Trophoblast cell (in vitro differentiated cells and primary cell): Measurements from ENCODE around the gene SAT1.

Experiments used
- DNase-seq, 2 donors: peaks; one replicate each; pipeline ENCODE4 v3.0.0-alpha.2; 2016
- H2AFZ ChIP-seq: 2 replicates; pipeline ENCODE4 v1.6.1; 2013; ENCODE audit warnings: low read length, moderate library complexity, mild to moderate bottlenecking; ENCODE audit not compliant: insufficient read depth, poor library complexity
- H2AK5ac ChIP-seq: 2 replicates; pipeline ENCODE4 v1.6.1; 2013; ENCODE audit warnings: mild to moderate bottlenecking, low read length
- H2BK120ac ChIP-seq: 2 replicates; pipeline ENCODE4 v1.6.1; 2013; ENCODE audit warnings: low read length, mild to moderate bottlenecking, moderate library complexity; ENCODE audit not compliant: insufficient read depth, poor library complexity
- H2BK12ac ChIP-seq: 2 replicates; pipeline ENCODE4 v1.6.1; 2013; ENCODE audit warnings: mild to moderate bottlenecking, low read length, moderate library complexity
- H2BK5ac ChIP-seq: 2 replicates; pipeline ENCODE4 v1.6.1; 2013; ENCODE audit warnings: low read length, low read depth, moderate library complexity, mild to moderate bottlenecking; ENCODE audit not compliant: poor library complexity
- H3K14ac ChIP-seq: 2 replicates; pipeline ENCODE4 v1.6.1; 2013; ENCODE audit warnings: mild to moderate bottlenecking, low read length
- H3K18ac ChIP-seq: 2 replicates; pipeline ENCODE4 v1.6.1; 2013; ENCODE audit warnings: mild to moderate bottlenecking, low read length
- H3K23ac ChIP-seq: 2 replicates; pipeline ENCODE4 v1.6.1; 2013; ENCODE audit warnings: low read length
- H3K27ac ChIP-seq: 2 replicates; pipeline ENCODE4 v1.5.1; 2013; ENCODE audit warnings: low read depth, mild to moderate bottlenecking, inconsistent platforms, low read length, moderate library complexity
- H3K27me3 ChIP-seq: 2 replicates; pipeline ENCODE4 v1.6.1; 2013; ENCODE audit warnings: inconsistent platforms, mild to moderate bottlenecking, low read length, moderate library complexity; ENCODE audit not compliant: insufficient read depth
- H3K36me3 ChIP-seq, 2 experiments: 1 replicate in 1 of 2; 2 replicates in 1 of 2; pipeline ENCODE4 v1.6.1; 2013; ENCODE audit warnings: low read length in 2 of 2, mild to moderate bottlenecking in 2 of 2, moderate library complexity in 1 of 2; ENCODE audit not compliant: insufficient read depth in 2 of 2, control insufficient read depth in 1 of 2
- H3K4ac ChIP-seq: 2 replicates; pipeline ENCODE4 v1.6.1; 2013; ENCODE audit warnings: low read depth, mild to moderate bottlenecking, low read length, moderate library complexity
- H3K4me1 ChIP-seq, 2 experiments: 1 replicate in 1 of 2; 2 replicates in 1 of 2; pipeline ENCODE4 v1.6.1; 2013; ENCODE audit warnings: low read length in 2 of 2, mild to moderate bottlenecking in 2 of 2, moderate library complexity in 1 of 2; ENCODE audit not compliant: insufficient read depth in 2 of 2, control insufficient read depth in 1 of 2
- H3K4me2 ChIP-seq: 2 replicates; pipeline ENCODE4 v1.6.1; 2013; ENCODE audit warnings: inconsistent platforms, mild to moderate bottlenecking, low read length, moderate library complexity
- H3K4me3 ChIP-seq: 2 replicates; pipeline ENCODE4 v1.5.1; 2013; ENCODE audit warnings: mild to moderate bottlenecking, low read depth, low read length, inconsistent platforms
- H3K79me1 ChIP-seq: one replicate; pipeline ENCODE4 v1.6.1; 2013; ENCODE audit warnings: low read length
- H3K79me2 ChIP-seq: 2 replicates; pipeline ENCODE4 v1.6.1; 2013; ENCODE audit warnings: low read length, mild to moderate bottlenecking; ENCODE audit not compliant: control insufficient read depth, insufficient read depth, poor library complexity
- H3K9ac ChIP-seq: 2 replicates; pipeline ENCODE4 v1.6.1; 2013; ENCODE audit warnings: mild to moderate bottlenecking, low read length
- H3K9me3 ChIP-seq: 2 replicates; pipeline ENCODE4 v1.6.1; 2013; ENCODE audit warnings: low read depth, mild to moderate bottlenecking, control low read depth, inconsistent platforms, low read length; ENCODE audit not compliant: insufficient read depth
- H4K12ac ChIP-seq: 2 replicates; pipeline ENCODE4 v1.6.1; 2013; ENCODE audit warnings: low read depth, mild to moderate bottlenecking, low read length, moderate library complexity
- H4K8ac ChIP-seq: 2 replicates; pipeline ENCODE4 v1.6.1; 2013; ENCODE audit warnings: low read depth, mild to moderate bottlenecking, low read length, moderate library complexity
- H4K91ac ChIP-seq: one replicate; pipeline ENCODE4 v1.6.1; 2013; ENCODE audit warnings: low read depth, mild to moderate bottlenecking, low read length, moderate library complexity
- WGBS: extraction: QIAGEN DNeasy Blood & Tissue Kit; methylation state at CpG from one replicate; pipeline ENCODE4 v1.1.7; 2013; ENCODE audit warnings: missing lambda C conversion rate; ENCODE audit not compliant: insufficient read length, insufficient coverage; ENCODE audit errors: extremely low coverage; 5-methylcytosine and 5-hydroxymethylcytosine counted together

The SAT1 gene

DNA sequence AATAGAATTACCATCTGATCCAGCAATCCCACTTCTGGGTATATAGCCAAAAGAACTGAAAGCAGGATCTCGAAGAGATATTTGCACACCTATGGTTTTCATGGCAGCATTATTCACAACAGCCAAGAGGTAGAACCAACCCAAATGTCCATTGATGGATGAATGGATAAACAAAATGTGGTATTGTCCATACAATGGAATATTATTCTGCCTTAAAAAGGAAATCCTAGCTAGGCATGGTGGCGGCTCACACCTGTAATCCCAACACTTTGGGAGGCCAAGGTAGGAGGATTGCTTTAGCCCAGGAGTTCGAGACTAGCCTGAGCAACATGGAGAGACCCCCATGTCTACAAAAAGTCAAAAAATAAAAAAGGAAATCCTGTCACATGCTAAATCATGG, 27.3 kb downstream of the SAT1 start:
- Histone ChIP-seq H3K27ac (no peak overlapping the region), H4K91ac (no peak overlapping the region), H2AK5ac (no peak overlapping the region), H3K9ac (no peak overlapping the region), H2BK5ac (no peak overlapping the region), H3K18ac (no peak overlapping the region), H2AFZ (no peak overlapping the region), H3K79me1 (no peaks in the 10 kb centered on the region), H3K23ac (no peak overlapping the region), H3K79me2 (no peaks in the 10 kb centered on the region), H4K8ac (no peak overlapping the region), H3K36me3 (no peaks in the 10 kb centered on the region), H2BK12ac (no peak overlapping the region), H2BK120ac (no peak overlapping the region), H3K27me3 (no peaks in the 10 kb centered on the region), H3K4me1 (no peaks in the 10 kb centered on the region), H3K9me3 (no peaks in the 10 kb centered on the region), H3K4ac (no peak overlapping the region), H3K4me3 (no peak overlapping the region), H4K12ac (no peak overlapping the region), H3K4me2 (no peak overlapping the region), H3K14ac (no peak overlapping the region)
- no peak for DNase-seq
- no CpG with 5 or more reads among the region's 3 CpGs for WGBS

DNA sequence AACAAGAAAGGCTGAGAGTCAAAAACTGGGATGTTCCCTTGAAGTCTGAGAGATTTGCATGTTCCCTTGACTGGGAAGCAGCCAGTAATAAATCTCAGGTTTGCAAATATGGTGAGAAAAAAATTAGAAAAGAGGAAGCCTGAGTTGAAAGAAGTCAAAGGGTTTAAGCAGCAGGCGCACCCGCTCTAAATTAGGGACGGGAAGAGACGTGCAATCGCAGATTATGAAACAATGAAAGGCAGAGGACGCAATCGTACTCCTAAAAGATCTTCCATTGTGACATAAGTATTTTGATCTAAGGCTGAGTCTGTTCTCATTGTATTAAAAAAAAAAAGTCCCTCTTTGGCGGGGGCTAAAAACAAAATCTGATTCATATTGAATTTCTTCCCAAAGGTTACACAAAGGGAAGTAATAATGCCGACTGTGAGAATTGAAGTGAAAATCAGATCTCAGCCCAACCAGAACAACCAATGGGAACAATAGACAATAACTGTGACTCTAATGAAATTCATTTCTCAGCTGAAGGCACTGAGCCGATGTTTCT, 28.2 kb downstream of the SAT1 start:
- H3K27me3 ChIP-seq: no peaks in the 10 kb centered on the region
- no peaks in the 10 kb centered on the region for H3K79me2 ChIP-seq
- no peak overlapping the region for H4K8ac ChIP-seq
- no peak overlapping the region for H3K18ac ChIP-seq
- no peak overlapping the region for H2BK12ac ChIP-seq
- no peaks in the 10 kb centered on the region for H3K36me3 ChIP-seq
- H2BK120ac ChIP-seq: no peak overlapping the region
- H4K91ac ChIP-seq: no peak overlapping the region
- H3K4me3 ChIP-seq: no peak overlapping the region
- no peak overlapping the region for H2BK5ac ChIP-seq
- H2AK5ac ChIP-seq: no peak overlapping the region
- no peak overlapping the region for H3K23ac ChIP-seq
- no peaks in the 10 kb centered on the region for H3K9me3 ChIP-seq
- no peak overlapping the region for H3K4ac ChIP-seq
- H3K27ac ChIP-seq: no peak overlapping the region
- no peak overlapping the region for H3K14ac ChIP-seq
- H3K4me1 ChIP-seq: no peaks in the 10 kb centered on the region
- no peak overlapping the region for H4K12ac ChIP-seq
- no peak overlapping the region for H3K4me2 ChIP-seq
- no peak overlapping the region for H3K9ac ChIP-seq
- no peaks in the 10 kb centered on the region for H3K79me1 ChIP-seq
- WGBS: no CpG with 5 or more reads among the region's 10 CpGs
- DNase-seq: peak in 1 of 2 donors; percentile 50
- H2AFZ ChIP-seq: no peak overlapping the region

DNA sequence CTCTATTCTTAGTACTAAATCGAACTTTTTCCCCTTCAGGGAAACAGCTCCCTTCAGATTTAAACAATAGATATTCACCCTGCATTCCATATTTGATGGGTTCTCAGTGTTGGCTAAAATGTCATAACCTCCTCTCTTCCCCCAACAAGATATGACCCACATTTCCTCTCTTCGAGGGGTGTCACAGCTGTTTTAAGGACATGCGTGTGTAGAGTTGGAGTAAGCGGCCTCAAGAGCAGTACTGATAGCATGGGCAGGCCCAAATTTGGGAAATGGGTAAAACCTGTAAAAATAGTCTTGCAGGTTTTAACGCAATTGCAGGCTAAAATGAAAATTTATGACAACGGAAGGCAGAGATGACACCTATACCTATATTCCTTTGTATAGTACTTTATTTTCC, 28.7 kb downstream of the SAT1 start:
- no peaks in the 10 kb centered on the region for H3K4me1 ChIP-seq
- H3K23ac ChIP-seq: no peak overlapping the region
- no peak overlapping the region for H2BK12ac ChIP-seq
- no peaks in the 10 kb centered on the region for H3K9me3 ChIP-seq
- no peak overlapping the region for H3K4me2 ChIP-seq
- no peak overlapping the region for H4K8ac ChIP-seq
- H3K27ac ChIP-seq: no peak overlapping the region
- no peak overlapping the region for H3K4me3 ChIP-seq
- no peaks in the 10 kb centered on the region for H3K27me3 ChIP-seq
- no peak overlapping the region for H4K91ac ChIP-seq
- H2BK120ac ChIP-seq: no peak overlapping the region
- H3K79me2 ChIP-seq: no peaks in the 10 kb centered on the region
- H3K79me1 ChIP-seq: no peaks in the 10 kb centered on the region
- no peak overlapping the region for H2AK5ac ChIP-seq
- WGBS: no CpG with 5 or more reads among the region's 6 CpGs
- no peak for DNase-seq
- no peak overlapping the region for H2BK5ac ChIP-seq
- H3K14ac ChIP-seq: no peak overlapping the region
- H3K18ac ChIP-seq: no peak overlapping the region
- no peak overlapping the region for H4K12ac ChIP-seq
- H2AFZ ChIP-seq: no peak overlapping the region
- H3K9ac ChIP-seq: no peak overlapping the region
- no peak overlapping the region for H3K4ac ChIP-seq
- H3K36me3 ChIP-seq: no peaks in the 10 kb centered on the region

DNA sequence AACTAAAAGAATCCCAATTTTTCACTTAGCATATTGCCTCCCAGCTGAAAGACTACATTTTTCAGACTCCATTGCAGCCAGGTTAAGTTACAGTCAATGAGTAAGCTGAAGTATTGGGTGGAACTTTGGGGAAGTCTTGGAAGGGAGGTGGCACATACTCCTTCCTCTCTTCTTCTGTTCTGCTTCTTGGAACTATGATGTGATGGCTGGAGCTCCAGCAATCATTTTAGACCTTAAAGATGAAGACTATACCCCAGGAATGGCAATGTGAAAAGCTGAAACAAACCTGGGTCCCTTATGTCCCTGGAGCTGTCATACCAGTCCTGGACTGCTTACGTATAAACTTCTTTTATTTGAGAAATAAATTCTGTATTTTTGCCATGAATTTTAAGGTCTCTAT, 30.8 kb downstream of the SAT1 start:
- no peak overlapping the region for H3K4me2 ChIP-seq
- H3K4me3 ChIP-seq: no peak overlapping the region
- no peak overlapping the region for H3K27ac ChIP-seq
- H3K27me3 ChIP-seq: no peaks in the 10 kb centered on the region
- no peaks in the 10 kb centered on the region for H3K9me3 ChIP-seq
- no peak overlapping the region for H2AK5ac ChIP-seq
- H4K8ac ChIP-seq: no peak overlapping the region
- H3K4ac ChIP-seq: no peak overlapping the region
- H3K18ac ChIP-seq: no peak overlapping the region
- no peak overlapping the region for H3K23ac ChIP-seq
- H4K91ac ChIP-seq: no peak overlapping the region
- no CpG with 5 or more reads among the region's 1 CpG for WGBS
- H4K12ac ChIP-seq: no peak overlapping the region
- no peaks in the 10 kb centered on the region for H3K4me1 ChIP-seq
- no peak overlapping the region for H2BK5ac ChIP-seq
- H3K79me2 ChIP-seq: no peaks in the 10 kb centered on the region
- no peak overlapping the region for H2BK120ac ChIP-seq
- no peak overlapping the region for H2AFZ ChIP-seq
- no peak overlapping the region for H3K14ac ChIP-seq
- H3K9ac ChIP-seq: no peak overlapping the region
- no peaks in the 10 kb centered on the region for H3K36me3 ChIP-seq
- H3K79me1 ChIP-seq: no peaks in the 10 kb centered on the region
- no peak overlapping the region for H2BK12ac ChIP-seq
- DNase-seq: no peak
